ENCODE data around the gene PTPRB.

Gene PTPRB

DNA sequence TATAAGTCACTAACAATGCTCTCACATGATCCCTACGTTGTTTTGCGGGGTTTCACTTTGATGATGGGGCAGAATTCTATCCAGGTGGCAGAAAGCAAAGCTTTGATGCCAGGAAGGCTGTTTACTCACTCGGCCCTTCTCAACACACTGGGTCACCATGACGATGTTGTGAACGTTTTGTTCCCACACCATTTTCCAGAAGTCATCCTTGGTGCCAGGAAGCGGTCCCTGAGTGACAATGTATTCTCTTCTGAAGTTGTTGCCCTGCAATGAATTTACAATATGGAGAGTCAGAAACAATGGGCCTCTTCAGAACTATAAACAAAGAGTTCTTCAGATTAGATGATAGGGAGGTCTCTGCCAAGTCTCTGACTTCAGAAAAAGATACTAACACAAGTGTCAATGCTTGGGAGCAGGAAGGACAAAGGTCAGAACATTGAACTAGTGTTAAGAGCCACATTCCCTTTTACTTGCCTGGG, 101.3 kb downstream of the PTPRB start:
- no peak for DNase-seq (ENCODE audit: low read depth, low spot score)
- CTCF ChIA-PET, result no interaction called here
- POLR2A ChIA-PET, result no interaction called here
- no peak for TF ChIP-seq CTCF (IDR thresholded peaks at IDR 0.05; ENCODE audit: insufficient read depth, low read length, missing control alignments)
- no peak overlapping the region for H3K4me3 ChIP-seq (ENCODE audit: low read depth, low read length)

DNA sequence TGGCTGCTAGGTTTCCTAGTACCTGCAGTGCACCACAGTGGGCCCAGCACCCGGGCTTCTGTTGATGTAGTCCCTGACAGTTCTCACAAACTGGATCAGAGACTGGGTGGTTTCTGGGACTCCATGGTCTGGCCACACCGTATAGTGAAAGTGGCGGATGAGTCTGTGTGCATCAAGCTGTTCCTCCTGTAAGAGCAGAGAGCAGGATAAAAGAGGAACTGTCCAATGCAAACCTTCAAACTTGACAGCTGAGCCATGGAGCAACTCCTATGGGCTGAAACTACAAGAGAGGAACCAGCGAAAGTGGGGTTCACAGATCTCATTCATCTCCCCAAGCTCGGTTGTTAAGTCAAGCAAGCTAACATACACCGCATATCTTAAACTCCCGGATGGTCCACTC, 102.8 kb downstream of the PTPRB start:
- no peak for DNase-seq (ENCODE audit: low read depth, low spot score)
- no peak for TF ChIP-seq CTCF (IDR thresholded peaks at IDR 0.05; ENCODE audit: insufficient read depth, low read length, missing control alignments)
- POLR2A ChIA-PET, result no interaction called here
- CTCF ChIA-PET, result no interaction called here
- H3K4me3 ChIP-seq (ENCODE audit: low read depth, low read length), result no peak overlapping the region

GRCh38 chr12:70529647-70530046, 107.6 kb downstream of the PTPRB start:
- no peak overlapping the region for H3K4me3 ChIP-seq (ENCODE audit: low read depth, low read length)
- CTCF ChIA-PET, result no interaction called here
- no peak for DNase-seq (ENCODE audit: low read depth, low spot score)
- POLR2A ChIA-PET, result no interaction called here
- TF ChIP-seq CTCF (IDR thresholded peaks at IDR 0.05; ENCODE audit: insufficient read depth, low read length, missing control alignments), result no peak

GRCh38 chr12:70520847-70521246, 116.4 kb downstream of the PTPRB start:
- POLR2A ChIA-PET, result no interaction called here
- CTCF ChIA-PET, result no interaction called here
- H3K4me3 ChIP-seq (ENCODE audit: low read depth, low read length), result no peak overlapping the region
- no peak for DNase-seq (ENCODE audit: low read depth, low spot score)
- TF ChIP-seq CTCF (IDR thresholded peaks at IDR 0.05; ENCODE audit: insufficient read depth, low read length, missing control alignments), result no peak

- CTCF ChIA-PET, result no interaction called here
- H3K4me3 ChIP-seq (ENCODE audit: low read depth, low read length), result no peak overlapping the region
- POLR2A ChIA-PET, result no interaction called here
- DNase-seq (ENCODE audit: low read depth, low spot score), result no peak
- TF ChIP-seq CTCF (IDR thresholded peaks at IDR 0.05; ENCODE audit: insufficient read depth, low read length, missing control alignments), result no peak
Observed at GRCh38 chr12:70513426-70513825, 123.8 kb downstream of the PTPRB start.

- CTCF ChIA-PET, result interaction anchor here (2.7 kb wide), 1 partner anchor 629 kb away, joined by 9 read pairs; no protein-coding TSS in a partner anchor
- no peak for DNase-seq (ENCODE audit: low read depth, low spot score)
- TF ChIP-seq CTCF (IDR thresholded peaks at IDR 0.05; ENCODE audit: insufficient read depth, low read length, missing control alignments), result no peak
- POLR2A ChIA-PET, result no interaction called here
- no peak overlapping the region for H3K4me3 ChIP-seq (ENCODE audit: low read depth, low read length)
Observed at GRCh38 chr12:70508178-70508577, 129.1 kb downstream of the PTPRB start.
